VCaP (cell line): ENCODE measurements around the gene IDH3B.

Experiments used
- H3K27ac ChIP-seq: fragments of 450-650 bp; 2 replicates; pipeline ENCODE4 v1.5.1; 2017
- TF ChIP-seq, protein P1 (sequence below): fragments of 450-650 bp; conservative IDR thresholded peaks from 2 replicates; pipeline ENCODE4 v1.5.1; 2017; ENCODE audit warnings: mild to moderate bottlenecking, moderate library complexity

Gene IDH3B

DNA sequence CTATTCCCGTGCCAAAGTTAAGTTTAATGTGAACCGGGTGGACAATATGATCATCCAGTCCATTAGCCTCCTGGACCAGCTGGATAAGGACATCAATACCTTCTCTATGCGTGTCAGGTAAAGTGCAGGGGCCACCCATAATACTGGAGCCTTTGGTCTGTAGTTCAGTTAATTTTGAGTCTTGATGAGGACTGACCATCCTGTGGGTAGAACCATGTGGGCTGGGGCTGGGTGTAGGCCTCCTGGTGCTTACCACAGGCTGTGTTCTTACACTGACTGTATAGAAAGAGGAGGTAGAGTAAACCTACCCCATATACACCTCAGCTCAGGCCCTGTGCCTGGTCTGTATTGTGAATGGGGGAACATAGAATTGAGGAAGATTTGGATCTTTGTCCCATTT, 9.2 kb downstream of the IDH3B start:
- peak overlapping the region; percentile 98 for H3K27ac ChIP-seq
- TF ChIP-seq, protein P1, sequence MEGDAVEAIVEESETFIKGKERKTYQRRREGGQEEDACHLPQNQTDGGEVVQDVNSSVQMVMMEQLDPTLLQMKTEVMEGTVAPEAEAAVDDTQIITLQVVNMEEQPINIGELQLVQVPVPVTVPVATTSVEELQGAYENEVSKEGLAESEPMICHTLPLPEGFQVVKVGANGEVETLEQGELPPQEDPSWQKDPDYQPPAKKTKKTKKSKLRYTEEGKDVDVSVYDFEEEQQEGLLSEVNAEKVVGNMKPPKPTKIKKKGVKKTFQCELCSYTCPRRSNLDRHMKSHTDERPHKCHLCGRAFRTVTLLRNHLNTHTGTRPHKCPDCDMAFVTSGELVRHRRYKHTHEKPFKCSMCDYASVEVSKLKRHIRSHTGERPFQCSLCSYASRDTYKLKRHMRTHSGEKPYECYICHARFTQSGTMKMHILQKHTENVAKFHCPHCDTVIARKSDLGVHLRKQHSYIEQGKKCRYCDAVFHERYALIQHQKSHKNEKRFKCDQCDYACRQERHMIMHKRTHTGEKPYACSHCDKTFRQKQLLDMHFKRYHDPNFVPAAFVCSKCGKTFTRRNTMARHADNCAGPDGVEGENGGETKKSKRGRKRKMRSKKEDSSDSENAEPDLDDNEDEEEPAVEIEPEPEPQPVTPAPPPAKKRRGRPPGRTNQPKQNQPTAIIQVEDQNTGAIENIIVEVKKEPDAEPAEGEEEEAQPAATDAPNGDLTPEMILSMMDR: no peak

DNA sequence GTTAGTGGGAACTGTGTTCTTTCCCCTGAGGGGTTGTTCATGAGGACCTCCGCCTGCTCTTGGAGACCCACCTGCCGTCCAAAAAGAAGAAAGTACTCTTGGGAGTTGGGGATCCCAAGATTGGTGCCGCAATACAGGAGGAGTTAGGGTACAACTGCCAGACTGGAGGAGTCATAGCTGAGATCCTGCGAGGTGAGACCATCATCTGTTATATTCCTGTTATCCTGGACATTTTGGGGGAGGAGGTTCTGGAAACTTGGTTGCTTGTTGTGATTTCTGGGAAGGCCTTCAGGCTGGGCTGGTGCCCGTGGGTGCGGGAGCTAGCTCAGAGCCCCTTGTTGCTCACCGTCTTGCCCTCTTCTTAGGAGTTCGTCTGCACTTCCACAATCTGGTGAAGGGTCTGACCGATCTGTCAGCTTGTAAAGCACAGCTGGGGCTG, 9.6 kb downstream of the IDH3B start:
- TF ChIP-seq, protein P1: no peak
- peak overlapping the region; percentile 98 for H3K27ac ChIP-seq

DNA sequence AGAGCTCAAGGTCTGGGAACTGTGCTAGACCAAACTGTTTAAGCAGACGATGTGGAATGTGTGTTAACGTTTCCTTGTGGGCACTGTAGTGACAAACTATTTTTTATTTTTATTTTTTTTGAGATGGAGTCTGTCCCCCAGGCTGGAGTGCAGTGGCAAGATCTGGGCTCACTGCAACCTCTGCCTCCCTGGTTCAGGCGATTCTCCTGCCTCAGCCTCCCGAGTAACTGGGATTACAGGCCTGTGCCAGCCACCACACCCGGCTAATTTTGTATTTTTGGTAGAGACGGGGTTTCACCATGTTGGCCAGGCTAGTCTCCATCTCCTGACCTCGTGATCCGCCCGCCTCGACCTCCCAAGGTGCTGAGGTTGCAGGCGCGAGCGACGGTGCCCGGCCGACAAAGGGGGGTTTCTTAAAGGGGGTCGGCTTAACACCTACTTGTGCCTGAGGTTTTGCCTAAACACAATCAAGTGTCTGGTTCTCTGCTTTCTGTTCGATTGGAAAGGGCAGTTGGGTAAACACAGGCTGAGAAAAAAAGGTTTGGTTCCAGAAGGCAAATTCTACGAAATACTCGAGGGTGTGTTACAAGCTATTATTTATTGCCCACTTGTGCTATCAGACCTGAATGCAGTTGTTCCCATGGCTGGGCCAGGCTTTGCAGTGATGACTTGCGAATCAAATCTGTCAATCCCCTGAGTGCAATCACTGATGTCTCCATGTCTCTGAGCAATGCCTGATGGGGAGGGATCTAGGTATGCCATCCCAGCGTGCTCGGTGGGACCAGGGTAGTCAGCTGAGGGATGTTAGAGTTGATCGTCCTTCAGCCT, 10.2 kb downstream of the IDH3B start:
- H3K27ac ChIP-seq: peak overlapping the region; percentile 98
- TF ChIP-seq, protein P1: no peak

DNA sequence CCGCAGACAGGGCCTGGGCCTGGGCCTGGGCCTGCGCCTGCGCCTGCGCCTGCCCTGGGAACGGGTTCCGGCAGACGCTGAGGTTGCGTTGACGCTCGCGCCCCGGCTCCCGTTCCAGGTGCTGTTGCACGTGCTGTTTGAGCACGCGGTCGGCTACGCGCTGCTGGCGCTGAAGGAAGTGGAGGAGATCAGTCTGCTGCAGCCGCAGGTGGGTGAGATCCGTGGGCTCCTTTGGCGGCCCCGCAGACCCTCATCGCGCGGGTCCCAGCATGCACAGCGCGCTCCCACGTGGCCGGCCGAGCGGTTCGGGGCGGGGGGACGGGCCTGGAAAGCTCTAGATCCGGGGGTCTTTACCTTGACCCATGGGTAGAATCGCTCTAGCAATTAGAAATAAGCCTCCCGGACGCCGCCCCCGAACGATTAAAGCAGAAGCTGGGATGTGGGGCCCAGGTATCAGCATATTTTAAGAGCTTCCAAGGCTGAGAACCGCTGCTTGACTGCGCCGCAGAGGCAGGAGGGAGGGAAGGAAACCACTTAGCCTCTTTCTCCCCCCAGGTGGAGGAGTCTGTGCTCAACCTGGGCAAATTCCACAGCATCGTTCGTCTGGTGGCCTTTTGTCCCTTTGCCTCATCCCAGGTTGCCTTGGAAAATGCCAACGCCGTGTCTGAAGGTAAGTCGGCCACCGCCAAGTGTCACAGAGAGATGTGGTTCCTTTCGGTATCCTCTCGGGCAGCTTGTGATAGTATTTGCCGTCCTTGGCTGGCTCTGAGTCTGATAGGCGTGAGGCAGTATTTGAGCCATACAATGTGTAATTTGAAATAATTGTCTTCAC, 11.1 kb downstream of the IDH3B start:
- peak overlapping the region; percentile 98 for H3K27ac ChIP-seq

DNA sequence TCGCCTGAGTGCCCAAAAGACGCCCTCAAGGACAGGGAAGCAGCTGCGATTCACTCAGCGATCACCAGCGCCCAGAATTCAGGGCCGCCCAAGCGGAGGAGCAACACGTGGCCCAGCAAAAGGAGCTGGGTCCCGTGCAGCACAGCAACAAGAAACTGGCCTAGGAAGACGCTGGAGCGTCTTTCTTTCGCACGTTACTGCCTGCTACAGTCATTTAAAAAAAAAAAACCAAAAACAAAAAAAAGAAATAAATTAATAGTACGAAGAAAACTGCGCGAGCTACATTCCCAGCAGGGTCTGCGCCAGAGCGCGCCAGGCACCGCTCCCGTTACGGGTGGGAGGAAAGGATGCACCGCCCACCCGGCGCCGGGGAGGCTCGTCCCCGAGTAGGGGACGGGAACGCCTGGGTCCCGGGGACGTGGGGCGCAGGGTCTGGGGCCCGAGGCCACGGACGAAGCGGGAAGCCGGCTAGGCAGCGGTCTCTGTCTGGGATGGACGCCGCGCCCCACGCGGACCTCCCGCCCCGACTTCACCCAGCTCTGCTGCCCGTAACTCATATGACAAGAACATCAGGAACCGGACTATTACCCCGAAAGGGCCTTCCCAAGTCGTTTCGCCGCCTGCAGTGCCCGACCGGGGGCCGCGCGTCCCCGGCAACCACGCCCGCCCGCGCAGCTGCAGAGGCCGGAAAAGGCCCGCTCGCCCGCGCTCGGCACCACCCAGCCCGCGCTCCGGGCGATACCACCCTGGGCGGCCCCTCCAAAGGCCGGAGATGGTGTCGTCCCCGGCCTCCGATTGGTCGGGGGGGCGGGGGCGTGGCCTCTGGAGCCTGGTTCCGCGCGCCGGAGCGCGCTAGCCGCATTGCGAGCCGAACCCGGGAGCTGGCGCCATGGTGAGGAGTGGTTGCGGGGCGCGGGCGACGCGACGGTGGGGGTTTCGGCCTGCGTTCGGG, 12.0 kb downstream of the IDH3B start, which contains the start of gene NOP56:
Gene NOP56 (plus strand): TSS at position 861 of the 952 bp plus-strand sequence. CDS start 29 bp downstream, at position 890.
- TF ChIP-seq, protein P1: no peak

More for the DNA sequence above, 11.1 kb downstream of the IDH3B start:
- TF ChIP-seq, protein P1: no peak

DNA sequence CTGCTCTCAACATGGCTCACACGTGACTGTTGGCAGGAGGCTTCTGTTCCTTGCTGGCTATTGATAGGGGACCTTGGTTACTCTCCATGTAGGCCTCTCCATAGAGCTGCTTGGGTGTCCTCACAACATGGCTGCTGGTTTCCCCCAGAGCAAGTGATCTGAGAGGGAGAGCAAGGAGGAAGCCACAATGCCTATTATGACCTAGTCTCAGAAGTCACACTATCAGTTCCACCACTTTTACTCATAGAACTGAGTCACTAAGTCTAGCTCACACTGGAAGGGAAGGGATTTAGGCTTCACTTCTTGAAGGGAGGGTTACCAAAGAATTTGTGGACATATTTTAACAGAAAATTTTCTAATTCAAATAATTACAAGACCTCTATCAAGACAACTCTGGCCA, 20.3 kb downstream of the IDH3B start:
- no peak overlapping the region for H3K27ac ChIP-seq
- TF ChIP-seq, protein P1: no peak

More for the DNA sequence above, 12.0 kb downstream of the IDH3B start, which contains the start of gene NOP56:
- H3K27ac ChIP-seq: peak within 1 kb of the TSS; percentile 98
